GM12878 (cell line): Measurements from ENCODE around the gene NUP50. TPM values are rescaled to one million over a fixed set of nuclear protein-coding genes. Genes with fewer than 3 reads are reported as not detected.

Experiments
- ATAC-seq: fragments of 200-7000 bp; cut with Tn5 transposase; 3 replicates; pipeline ENCODE4 v1.9.1; 2020; ENCODE audit warnings: mild to moderate bottlenecking, moderate library complexity
- BruUV-seq: library from RNA; stranded (reverse); fragments of 400-500 nt; replicated peaks from 2 replicates; lab custom pipeline; 2021; lab: Mats Ljungman, UMichigan
- CTCF ChIA-PET: fragments of 300-600 bp; sonication (Branson Sonifier 250); formaldehyde crosslinking; extraction: SDS; loops from one replicate; lab custom pipeline; 2021; ENCODE audit warnings: inconsistent platforms; lab: Yijun Ruan, JAX
- POLR2A ChIA-PET: fragments of 350-600 bp; formaldehyde crosslinking; extraction: SDS; loops from one replicate; lab custom pipeline; 2021; ENCODE audit warnings: inconsistent platforms; lab: Charles Lee
- RAD21 ChIA-PET: fragments of 300-600 bp; sonication (Branson Sonifier 250); formaldehyde crosslinking; loops from one replicate; lab custom pipeline; 2023; ENCODE audit warnings: antibody characterized with exemption; ENCODE audit not compliant: unreplicated experiment; lab: Charles Lee
- SMC1A ChIA-PET: fragments of 300-600 bp; sonication (Branson Sonifier 250); formaldehyde crosslinking; loops from one replicate; lab custom pipeline; 2023; ENCODE audit not compliant: unreplicated experiment, uncharacterized antibody; lab: Charles Lee
- DNase-seq: peaks from one replicate; pipeline ENCODE4 v3.0.0-alpha.2; 2011; ENCODE audit warnings: low read depth, low spot score
- FAIRE-seq: peaks from 3 replicates; lab custom pipeline; 2011; peaks lifted over from hg19 to GRCh38; lab: Jason Lieb, UNC
- H2AFZ ChIP-seq: 2 replicates; pipeline ENCODE4 v1.6.0; 2011; ENCODE audit warnings: low read depth, low read length, control low read depth; ENCODE audit not compliant: control insufficient read depth
- H3K27ac ChIP-seq: 2 replicates; pipeline ENCODE4 v1.5.1; 2011; ENCODE audit warnings: control low read depth; ENCODE audit not compliant: control insufficient read depth, insufficient read depth
- H3K27me3 ChIP-seq, 2 experiments: replicated peaks in 1 of 2; 2 replicates each; pipeline versions ENCODE4 v1.6.0 to v1.6.1; 2011; ENCODE audit warnings: low read length in 1 of 2; ENCODE audit not compliant: control insufficient read depth in 2 of 2, insufficient read depth in 2 of 2
- H3K36me3 ChIP-seq, 2 experiments: 2 replicates each; pipeline ENCODE4 v1.5.1; 2011; ENCODE audit warnings: low read length in 1 of 2; ENCODE audit not compliant: control insufficient read depth in 2 of 2, insufficient read depth in 2 of 2
- H3K4me1 ChIP-seq: 2 replicates; pipeline ENCODE4 v1.6.1; 2011; ENCODE audit warnings: mild to moderate bottlenecking, low read length, moderate library complexity, mixed read lengths; ENCODE audit not compliant: control insufficient read depth, insufficient read depth
- H3K4me2 ChIP-seq: 2 replicates; pipeline ENCODE4 v1.6.0; 2011; ENCODE audit warnings: control low read depth; ENCODE audit not compliant: control insufficient read depth, insufficient read depth
- H3K4me3 ChIP-seq: fragments of 200-600 bp; sonication (generic); 2 replicates; pipeline ENCODE4 v1.5.1; 2016
- H3K79me2 ChIP-seq: 2 replicates; pipeline ENCODE4 v1.6.0; 2011; ENCODE audit warnings: low read length; ENCODE audit not compliant: control insufficient read depth, insufficient read depth
- H3K9ac ChIP-seq: 2 replicates; pipeline ENCODE4 v1.8.0; 2011; ENCODE audit warnings: low read length, control low read depth, mixed read lengths; ENCODE audit not compliant: control insufficient read depth, insufficient read depth
- H3K9me3 ChIP-seq: replicated peaks from 3 replicates; pipeline ENCODE4 v1.5.1; 2011; ENCODE audit warnings: mild to moderate bottlenecking, low read length; ENCODE audit not compliant: control insufficient read depth, insufficient read depth
- H4K20me1 ChIP-seq: 2 replicates; pipeline ENCODE4 v1.6.0; 2011; ENCODE audit not compliant: control insufficient read depth, insufficient read depth
- CTCF ChIP-seq, 3 experiments: IDR thresholded peaks in 2 of 3; conservative IDR thresholded peaks in 1 of 3; 2 replicates each; pipeline ENCODE4 v1.5.1; 2011; ENCODE audit warnings: low read depth in 3 of 3, low read length in 3 of 3, mild to moderate bottlenecking in 3 of 3, control low read depth in 2 of 3, moderate library complexity in 2 of 3, inconsistent platforms in 1 of 3, mixed read lengths in 1 of 3; ENCODE audit not compliant: control insufficient read depth in 2 of 3, insufficient read depth in 1 of 3; ENCODE audit errors: extremely low read depth in 1 of 3
- EP300 ChIP-seq, 2 experiments: fragments of 150-350 bp in 1 of 2; IDR thresholded peaks; 2 replicates each; pipeline ENCODE4 v1.6.1; 2011 to 2012; ENCODE audit warnings: low read depth in 2 of 2, low read length in 2 of 2, borderline replicate concordance in 1 of 2, improper control_type of control experiment in 1 of 2, inconsistent platforms in 1 of 2; ENCODE audit not compliant: control insufficient read depth in 1 of 2
- FOXM1 ChIP-seq: IDR thresholded peaks from 2 replicates; pipeline ENCODE4 v1.6.1; 2012; ENCODE audit warnings: low read depth, mild to moderate bottlenecking, inconsistent platforms, low read length, moderate library complexity
- MAX ChIP-seq: IDR thresholded peaks from 2 replicates; pipeline ENCODE4 v1.6.1; 2012; ENCODE audit warnings: low read depth, low read length, improper control_type of control experiment
- MTA3 ChIP-seq: IDR thresholded peaks from 2 replicates; pipeline ENCODE4 v1.6.1; 2012; ENCODE audit warnings: low read length, inconsistent platforms, borderline replicate concordance
- NR2F1 ChIP-seq: fragments of 450-650 bp; conservative IDR thresholded peaks from 2 replicates; pipeline ENCODE4 v1.6.1; 2017; ENCODE audit warnings: mild to moderate bottlenecking
- SPI1 ChIP-seq: IDR thresholded peaks from 2 replicates; pipeline ENCODE4 v1.6.1; 2011; ENCODE audit warnings: low read depth, mild to moderate bottlenecking, low read length, moderate library complexity, borderline replicate concordance; ENCODE audit not compliant: insufficient read depth
- TAF1 ChIP-seq: IDR thresholded peaks from 2 replicates; pipeline ENCODE4 v1.6.1; 2011; ENCODE audit warnings: mild to moderate bottlenecking, low read depth, low read length, borderline replicate concordance
- TCF3 ChIP-seq: IDR thresholded peaks from 2 replicates; pipeline ENCODE4 v1.6.1; 2012; ENCODE audit warnings: low read depth, mild to moderate bottlenecking, low read length, borderline replicate concordance; ENCODE audit not compliant: insufficient read depth
- WGBS: methylation state at CpG from one replicate; pipeline ENCODE4 v1.1.6; 2016; ENCODE audit warnings: low lambda C conversion rate; ENCODE audit not compliant: insufficient replicate concordance, insufficient coverage; ENCODE audit errors: missing lambda C conversion rate; 5-methylcytosine and 5-hydroxymethylcytosine counted together
- in situ Hi-C: fragments of 300-500 bp; cut with MboI; formaldehyde crosslinking; loops from 9 replicates; pipeline ENCODE4 v1.14.3; 2018; ENCODE audit warnings: mixed read lengths
- intact Hi-C: fragments of 100-400 bp; cut with micrococcal nuclease; formaldehyde crosslinking; loops from one replicate; pipeline ENCODE4 v1.14.2; 2022; ENCODE audit not compliant: unreplicated experiment
- polyA plus RNA-seq, 11 experiments: library from polyadenylated mRNA; depleted of rRNA in 4 of 11; unstranded in 6 of 11; stranded (reverse) in 5 of 11; fragments of >200 nt; fragmentation: Nextera tagmentation in 4 of 11; fragmentation: Illumina TruSeq in 1 of 11; extraction: Ambion mirVana in 4 of 11; extraction: Trizol in 1 of 11; gene quantifications; 1 replicate in 1 of 11; 2 replicates in 10 of 11; pipeline versions ENCODE4 v1.2.1 to v1.2.3, GENCODE V29; 2011 to 2016; ENCODE audit warnings: inconsistent platforms in 2 of 11, missing spikeins in 2 of 11, low read depth in 1 of 11
- total RNA-seq, 4 experiments: library from RNA; depleted of rRNA in 3 of 4; stranded (reverse); fragments of >200 nt in 3 of 4; fragmentation: Illumina TruSeq in 1 of 4; extraction: Trizol in 1 of 4; gene quantifications; 2 replicates each; pipeline versions ENCODE4 v1.2.1 to v1.2.3, GENCODE V29; 2013 to 2021

Gene NUP50
- total and polyA plus RNA-seq, 10 of the 15 experiments (the other 5 are each of a cell fraction or from before 2014, with no cell fraction given), result 36.8 to 125 (median 78.8) TPM

GRCh38 chr22:45181240-45181639 is 17.5 kb downstream of the NUP50 start (continued):
- TF ChIP-seq MAX (no peak), SPI1 (no peak)

GRCh38 chr22:45181766-45182165 is 18.0 kb downstream of the NUP50 start:
- Histone ChIP-seq H3K27ac (no peak overlapping the region), H3K4me3 (no peak overlapping the region), H3K4me1 (no peaks in the 10 kb centered on the region), H3K79me2 (peaks cover 10% of the 10 kb centered on the region), H3K36me3 (peaks cover 16 to 52% of the 10 kb centered on the region in 2 experiments), H2AFZ (no peak overlapping the region), H3K9ac (no peak overlapping the region), H4K20me1 (no peaks in the 10 kb centered on the region; the same call in 1 of the 2 replicates), H3K4me2 (no peak overlapping the region), H3K9me3 (no peaks in the 10 kb centered on the region), H3K27me3 (no peaks in the 10 kb centered on the region)
- 66% methylated on average over 2 of the region's 2 CpGs for WGBS
- DNase-seq, result no peak
- intact Hi-C loops (no loop called here), in situ Hi-C loops (no loop called here)
- POLR2A ChIA-PET, result no interaction called here
- TF ChIP-seq CTCF (IDR thresholded peaks at IDR 0.05 in 2 of 3, conservative IDR thresholded peaks at IDR 0.05 in 1 of 3; ENCODE audit: control insufficient read depth in 2 of 3, extremely low read depth in 1 of 3, insufficient read depth in 1 of 3, low read depth in 3 of 3, low read length in 3 of 3) (no peak), TCF3 (no peak), NR2F1 (no peak), TAF1 (no peak), MTA3 (no peak), FOXM1 (no peak), EP300 (IDR thresholded peaks at IDR 0.05; ENCODE audit: borderline replicate concordance in 1 of 2, control insufficient read depth in 1 of 2, low read depth in 2 of 2, low read length in 2 of 2) (no peak)
- FAIRE-seq, result no peak
- no peak for ATAC-seq
- BruUV-seq, result no TSS peak
- SMC1A ChIA-PET, result no interaction called here
- CTCF ChIA-PET, result no interaction called here
- RAD21 ChIA-PET, result no interaction called here
